WTC11 (cell line): ENCODE data around the gene BRSK2.

Experiments
- ATF3 ChIP-seq: sonication (generic); formaldehyde crosslinking; conservative IDR thresholded peaks from 2 replicates; pipeline ENCODE4 v1.8.1; 2022; ENCODE audit warnings: mild to moderate bottlenecking, missing genetic modification reagents
- ESRRA ChIP-seq: sonication (generic); formaldehyde crosslinking; IDR thresholded peaks from 2 replicates; pipeline ENCODE4 v1.8.1; 2022; ENCODE audit warnings: mild to moderate bottlenecking, missing genetic modification reagents, borderline replicate concordance
- FOXK1 ChIP-seq: sonication (generic); formaldehyde crosslinking; IDR thresholded peaks from 2 replicates; pipeline ENCODE4 v1.8.0; 2022; ENCODE audit warnings: mild to moderate bottlenecking, moderate library complexity, missing genetic modification reagents
- MLX ChIP-seq: sonication (generic); formaldehyde crosslinking; IDR thresholded peaks from 2 replicates; pipeline ENCODE4 v1.8.1; 2023; ENCODE audit warnings: mild to moderate bottlenecking, missing genetic modification reagents, moderate library complexity
- RELA ChIP-seq: sonication (generic); formaldehyde crosslinking; IDR thresholded peaks from 2 replicates; pipeline ENCODE4 v1.8.1; 2022; ENCODE audit warnings: missing genetic modification reagents, mild to moderate bottlenecking, borderline replicate concordance
- SP1 ChIP-seq: sonication (generic); formaldehyde crosslinking; conservative IDR thresholded peaks from 2 replicates; pipeline ENCODE4 v1.8.1; 2022; ENCODE audit warnings: missing genetic modification reagents
- TEAD1 ChIP-seq: sonication (generic); formaldehyde crosslinking; IDR thresholded peaks from 2 replicates; pipeline ENCODE4 v1.8.0; 2022; ENCODE audit warnings: mild to moderate bottlenecking, missing genetic modification reagents
- ZNF138 ChIP-seq: sonication (generic); formaldehyde crosslinking; conservative IDR thresholded peaks from 2 replicates; pipeline ENCODE4 v1.8.1; 2022; ENCODE audit warnings: mild to moderate bottlenecking, moderate library complexity, missing genetic modification reagents
- ZNF263 ChIP-seq: sonication (generic); formaldehyde crosslinking; IDR thresholded peaks from 2 replicates; pipeline ENCODE4 v1.8.1; 2022; ENCODE audit warnings: low read depth, mild to moderate bottlenecking, moderate library complexity, missing genetic modification reagents
- ZNF281 ChIP-seq: sonication (generic); formaldehyde crosslinking; IDR thresholded peaks from 2 replicates; pipeline ENCODE4 v1.8.0; 2023; ENCODE audit warnings: mild to moderate bottlenecking, missing genetic modification reagents
- ZNF396 ChIP-seq: fragments of 250-450 bp; sonication (Bioruptor Pico); IDR thresholded peaks from 2 replicates; pipeline ENCODE4 v1.8.0; 2021; ENCODE audit warnings: mild to moderate bottlenecking, moderate library complexity, borderline replicate concordance
- ZNF671 ChIP-seq: fragments of 250-450 bp; sonication (Bioruptor Pico); IDR thresholded peaks from 2 replicates; pipeline ENCODE4 v1.8.0; 2021; ENCODE audit warnings: mild to moderate bottlenecking
- TF ChIP-seq, protein P1 (sequence below): fragments of 200-600 bp; IDR thresholded peaks from 2 replicates; pipeline ENCODE4 v1.8.0; 2022; ENCODE audit warnings: antibody characterized with exemption
- TF ChIP-seq, protein P2 (sequence below): sonication (generic); formaldehyde crosslinking; conservative IDR thresholded peaks from 2 replicates; pipeline ENCODE4 v1.8.1; 2023; ENCODE audit warnings: mild to moderate bottlenecking, low read depth, missing genetic modification reagents, moderate library complexity

DNA sequence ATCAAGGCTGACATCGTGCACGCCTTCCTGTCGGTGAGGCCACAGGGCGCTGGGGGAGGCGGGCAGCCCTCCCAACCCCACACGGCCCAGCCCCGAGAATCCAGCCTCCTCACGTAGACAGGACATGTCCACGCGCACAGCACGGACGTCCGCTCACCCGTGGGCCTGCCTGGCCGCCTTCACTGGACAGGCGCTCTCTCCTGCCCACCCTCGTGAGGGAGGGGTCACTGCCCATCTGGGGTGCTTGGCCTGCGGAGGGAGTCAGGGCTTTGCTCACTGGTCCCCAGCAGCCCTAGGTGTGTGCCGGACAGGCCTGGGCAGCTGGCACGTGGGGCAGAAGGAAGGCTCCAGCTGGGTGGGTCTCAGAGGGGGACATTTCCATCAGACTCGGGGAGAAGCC lies 64.8 kb downstream of the BRSK2 start:
- TF ChIP-seq, protein P1, sequence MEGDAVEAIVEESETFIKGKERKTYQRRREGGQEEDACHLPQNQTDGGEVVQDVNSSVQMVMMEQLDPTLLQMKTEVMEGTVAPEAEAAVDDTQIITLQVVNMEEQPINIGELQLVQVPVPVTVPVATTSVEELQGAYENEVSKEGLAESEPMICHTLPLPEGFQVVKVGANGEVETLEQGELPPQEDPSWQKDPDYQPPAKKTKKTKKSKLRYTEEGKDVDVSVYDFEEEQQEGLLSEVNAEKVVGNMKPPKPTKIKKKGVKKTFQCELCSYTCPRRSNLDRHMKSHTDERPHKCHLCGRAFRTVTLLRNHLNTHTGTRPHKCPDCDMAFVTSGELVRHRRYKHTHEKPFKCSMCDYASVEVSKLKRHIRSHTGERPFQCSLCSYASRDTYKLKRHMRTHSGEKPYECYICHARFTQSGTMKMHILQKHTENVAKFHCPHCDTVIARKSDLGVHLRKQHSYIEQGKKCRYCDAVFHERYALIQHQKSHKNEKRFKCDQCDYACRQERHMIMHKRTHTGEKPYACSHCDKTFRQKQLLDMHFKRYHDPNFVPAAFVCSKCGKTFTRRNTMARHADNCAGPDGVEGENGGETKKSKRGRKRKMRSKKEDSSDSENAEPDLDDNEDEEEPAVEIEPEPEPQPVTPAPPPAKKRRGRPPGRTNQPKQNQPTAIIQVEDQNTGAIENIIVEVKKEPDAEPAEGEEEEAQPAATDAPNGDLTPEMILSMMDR = no peak
- TF ChIP-seq, protein P2, sequence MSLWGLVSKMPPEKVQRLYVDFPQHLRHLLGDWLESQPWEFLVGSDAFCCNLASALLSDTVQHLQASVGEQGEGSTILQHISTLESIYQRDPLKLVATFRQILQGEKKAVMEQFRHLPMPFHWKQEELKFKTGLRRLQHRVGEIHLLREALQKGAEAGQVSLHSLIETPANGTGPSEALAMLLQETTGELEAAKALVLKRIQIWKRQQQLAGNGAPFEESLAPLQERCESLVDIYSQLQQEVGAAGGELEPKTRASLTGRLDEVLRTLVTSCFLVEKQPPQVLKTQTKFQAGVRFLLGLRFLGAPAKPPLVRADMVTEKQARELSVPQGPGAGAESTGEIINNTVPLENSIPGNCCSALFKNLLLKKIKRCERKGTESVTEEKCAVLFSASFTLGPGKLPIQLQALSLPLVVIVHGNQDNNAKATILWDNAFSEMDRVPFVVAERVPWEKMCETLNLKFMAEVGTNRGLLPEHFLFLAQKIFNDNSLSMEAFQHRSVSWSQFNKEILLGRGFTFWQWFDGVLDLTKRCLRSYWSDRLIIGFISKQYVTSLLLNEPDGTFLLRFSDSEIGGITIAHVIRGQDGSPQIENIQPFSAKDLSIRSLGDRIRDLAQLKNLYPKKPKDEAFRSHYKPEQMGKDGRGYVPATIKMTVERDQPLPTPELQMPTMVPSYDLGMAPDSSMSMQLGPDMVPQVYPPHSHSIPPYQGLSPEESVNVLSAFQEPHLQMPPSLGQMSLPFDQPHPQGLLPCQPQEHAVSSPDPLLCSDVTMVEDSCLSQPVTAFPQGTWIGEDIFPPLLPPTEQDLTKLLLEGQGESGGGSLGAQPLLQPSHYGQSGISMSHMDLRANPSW = no peak
- no peak for TF ChIP-seq ZNF263 (CRISPR knock-in tag)
- no peak for TF ChIP-seq MLX (CRISPR knock-in tag)
- TF ChIP-seq ZNF671 = no peak
- no peak for TF ChIP-seq ZNF138
- TF ChIP-seq FOXK1 (CRISPR knock-in tag) = no peak
- no peak for TF ChIP-seq ATF3
- TF ChIP-seq ZNF396 (CRISPR knock-in tag) = no peak
- TF ChIP-seq ZNF281 (CRISPR knock-in tag) = no peak
- TF ChIP-seq ESRRA = no peak
- no peak for TF ChIP-seq SP1 (CRISPR knock-in tag)
- no peak for TF ChIP-seq RELA (CRISPR knock-in tag)
- TF ChIP-seq TEAD1 (CRISPR knock-in tag) = no peak
